ENCODE results near the gene AKAP8L. TPM values are rescaled to one million over a fixed set of nuclear protein-coding genes. Genes with fewer than 3 reads are reported as not detected.
A peak's percentile ranks its signal among the peaks of the same experiment; 100 is the strongest.

The AKAP8L gene
- total and polyA plus RNA-seq, 9 of the 15 experiments (the other 6 are each of a cell fraction or from before 2014, with no cell fraction given), result 2.4 to 116 (median 70.7) TPM

GRCh38 chr19:15330801-15331418, 87.9 kb downstream of the AKAP8L start:
- whole genome bisulfite sequencing (ENCODE audit: insufficient coverage, low coverage, missing lambda C conversion rate), result 2% methylated on average over 17 of the region's 17 CpGs
- peak overlapping the region; percentile 92 for H3K4me2 ChIP-seq (ENCODE audit: insufficient read depth, low read length)
- H3K9me1 ChIP-seq (ENCODE audit: control insufficient read depth, insufficient read depth, low read length), result no peaks in the 10 kb centered on the region
- H3K79me2 ChIP-seq (ENCODE audit: control insufficient read depth, insufficient read depth, low read length), result peaks cover 71% of the 10 kb centered on the region
- H3K4me3 ChIP-seq, result peak overlapping the region; percentile 99
- ChIA-PET POLR2A (interaction anchor here (1.1 to 1.7 kb wide), 2 partner anchors 9 to 14 kb away, joined by 3 to 9 read pairs; no protein-coding TSS in a partner anchor), CTCF (ENCODE audit: low intra/inter-chr PET ratio) (no interaction called here)
- H3K9ac ChIP-seq (ENCODE audit: insufficient read depth in 1 of 2, low read depth in 2 of 2, low read length in 2 of 2), result peak overlapping the region; percentile 85 to 100
- peak overlapping the region; percentile 94 for H3K27ac ChIP-seq (ENCODE audit: extremely low read depth, low read depth, low read length)
- in situ Hi-C loops (cut with MboI), result no loop called here
- BruUV-seq (replicated peaks), result TSS peak; percentile 44
- H3K4me1 ChIP-seq (replicated peaks in 1 of 2; ENCODE audit: control insufficient read depth in 2 of 2, insufficient read depth in 2 of 2, low read length in 2 of 2), result peaks cover 37 to 38% of the 10 kb centered on the region in 2 experiments
- no peaks in the 10 kb centered on the region for H3K27me3 ChIP-seq (ENCODE audit: control insufficient read depth in 2 of 2, insufficient read depth in 2 of 2, low read length in 2 of 2)
- peak; percentile 32 for FAIRE-seq
- peak; percentile 50 for ATAC-seq
- peaks cover 9% of the 10 kb centered on the region; the same call in 2 of the 3 replicates for H3K36me3 ChIP-seq (ENCODE audit: control insufficient read depth, insufficient read depth, low read length)
- no peak overlapping the region for H2AFZ ChIP-seq (ENCODE audit: low read depth, low read length)
- intact Hi-C loops (cut with micrococcal nuclease), result no loop called here
- H4K20me1 ChIP-seq (replicated peaks; ENCODE audit: control insufficient read depth, insufficient read depth, low read length), result peaks cover 47% of the 10 kb centered on the region
- H3K9me3 ChIP-seq (replicated peaks; ENCODE audit: control insufficient read depth, insufficient read depth, low read depth, low read length), result no peaks in the 10 kb centered on the region
- peak in 3 of 4 experiments; percentile 20 to 48 (median 37) for DNase-seq (ENCODE audit: extremely low read depth in 1 of 4, low spot score in 3 of 4)
- TF ChIP-seq NR4A1 (CRISPR knock-in tag; IDR thresholded peaks at IDR 0.05) (no peak), NR4A1 (tag; IDR thresholded peaks at IDR 0.05) (no peak), BRD9 (IDR thresholded peaks at IDR 0.05; ENCODE audit: low read depth, partially characterized antibody) (no peak), CBX8 (IDR thresholded peaks at IDR 0.05; ENCODE audit: borderline replicate concordance, extremely low read depth, low read depth, low read length, poor library complexity, severe bottlenecking) (no peak), CREM (IDR thresholded peaks at IDR 0.05; ENCODE audit: low read depth) (no peak), CXXC5 (CRISPR knock-in tag; IDR thresholded peaks at IDR 0.05) (no peak), MXI1 (IDR thresholded peaks at IDR 0.05; ENCODE audit: low read depth, low read length) (no peak), EGR1 (conservative IDR thresholded peaks at IDR 0.05) (no peak), TRIM24 (IDR thresholded peaks at IDR 0.05) (no peak), HIVEP1 (CRISPR knock-in tag; IDR thresholded peaks at IDR 0.05) (no peak), FIP1L1 (IDR thresholded peaks at IDR 0.05; ENCODE audit: low read depth, low read length, poor library complexity, severe bottlenecking) (no peak), POLR3G (IDR thresholded peaks at IDR 0.05; ENCODE audit: extremely low read depth, insufficient read length, insufficient replicate concordance) (no peak), HOXB6 (CRISPR knock-in tag; IDR thresholded peaks at IDR 0.05; ENCODE audit: borderline replicate concordance) (no peak), SMC3 (conservative IDR thresholded peaks at IDR 0.05; ENCODE audit: insufficient read depth, low read depth, low read length) (no peak), PYGO2 (tag; IDR thresholded peaks at IDR 0.05) (no peak), SNIP1 (IDR thresholded peaks at IDR 0.05; ENCODE audit: low read depth) (no peak), ZEB2 (IDR thresholded peaks at IDR 0.05) (no peak)
- TF ChIP-seq, protein P1, sequence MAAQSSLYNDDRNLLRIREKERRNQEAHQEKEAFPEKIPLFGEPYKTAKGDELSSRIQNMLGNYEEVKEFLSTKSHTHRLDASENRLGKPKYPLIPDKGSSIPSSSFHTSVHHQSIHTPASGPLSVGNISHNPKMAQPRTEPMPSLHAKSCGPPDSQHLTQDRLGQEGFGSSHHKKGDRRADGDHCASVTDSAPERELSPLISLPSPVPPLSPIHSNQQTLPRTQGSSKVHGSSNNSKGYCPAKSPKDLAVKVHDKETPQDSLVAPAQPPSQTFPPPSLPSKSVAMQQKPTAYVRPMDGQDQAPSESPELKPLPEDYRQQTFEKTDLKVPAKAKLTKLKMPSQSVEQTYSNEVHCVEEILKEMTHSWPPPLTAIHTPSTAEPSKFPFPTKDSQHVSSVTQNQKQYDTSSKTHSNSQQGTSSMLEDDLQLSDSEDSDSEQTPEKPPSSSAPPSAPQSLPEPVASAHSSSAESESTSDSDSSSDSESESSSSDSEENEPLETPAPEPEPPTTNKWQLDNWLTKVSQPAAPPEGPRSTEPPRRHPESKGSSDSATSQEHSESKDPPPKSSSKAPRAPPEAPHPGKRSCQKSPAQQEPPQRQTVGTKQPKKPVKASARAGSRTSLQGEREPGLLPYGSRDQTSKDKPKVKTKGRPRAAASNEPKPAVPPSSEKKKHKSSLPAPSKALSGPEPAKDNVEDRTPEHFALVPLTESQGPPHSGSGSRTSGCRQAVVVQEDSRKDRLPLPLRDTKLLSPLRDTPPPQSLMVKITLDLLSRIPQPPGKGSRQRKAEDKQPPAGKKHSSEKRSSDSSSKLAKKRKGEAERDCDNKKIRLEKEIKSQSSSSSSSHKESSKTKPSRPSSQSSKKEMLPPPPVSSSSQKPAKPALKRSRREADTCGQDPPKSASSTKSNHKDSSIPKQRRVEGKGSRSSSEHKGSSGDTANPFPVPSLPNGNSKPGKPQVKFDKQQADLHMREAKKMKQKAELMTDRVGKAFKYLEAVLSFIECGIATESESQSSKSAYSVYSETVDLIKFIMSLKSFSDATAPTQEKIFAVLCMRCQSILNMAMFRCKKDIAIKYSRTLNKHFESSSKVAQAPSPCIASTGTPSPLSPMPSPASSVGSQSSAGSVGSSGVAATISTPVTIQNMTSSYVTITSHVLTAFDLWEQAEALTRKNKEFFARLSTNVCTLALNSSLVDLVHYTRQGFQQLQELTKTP (IDR thresholded peaks at IDR 0.05; ENCODE audit: low read depth in 1 of 2, partially characterized antibody in 2 of 2), result no peak
- TF ChIP-seq, protein P2, sequence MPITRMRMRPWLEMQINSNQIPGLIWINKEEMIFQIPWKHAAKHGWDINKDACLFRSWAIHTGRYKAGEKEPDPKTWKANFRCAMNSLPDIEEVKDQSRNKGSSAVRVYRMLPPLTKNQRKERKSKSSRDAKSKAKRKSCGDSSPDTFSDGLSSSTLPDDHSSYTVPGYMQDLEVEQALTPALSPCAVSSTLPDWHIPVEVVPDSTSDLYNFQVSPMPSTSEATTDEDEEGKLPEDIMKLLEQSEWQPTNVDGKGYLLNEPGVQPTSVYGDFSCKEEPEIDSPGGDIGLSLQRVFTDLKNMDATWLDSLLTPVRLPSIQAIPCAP (CRISPR knock-in tag; IDR thresholded peaks at IDR 0.05; ENCODE audit: borderline replicate concordance), result no peak
